Neural cell (in vitro differentiated cells): ENCODE results near the gene TMEM176B. TPM values are rescaled to one million over a fixed set of nuclear protein-coding genes. Genes with fewer than 3 reads are reported as not detected.

Experiments used
- H2AFZ ChIP-seq: fragments of 200-600, 300-800 bp; sonication (generic), shearing (Covaris generic); 2 replicates; pipeline ENCODE4 v1.6.0; 2014; ENCODE audit warnings: low read depth, mild to moderate bottlenecking, antibody characterized with exemption, low read length, moderate library complexity
- H3F3A ChIP-seq: fragments of 200-600 bp; shearing (Covaris generic); 2 replicates; pipeline ENCODE4 v1.6.1; 2016; ENCODE audit warnings: mild to moderate bottlenecking, moderate library complexity, mixed read lengths, antibody characterized with exemption, low read length; ENCODE audit not compliant: insufficient read depth, poor library complexity, severe bottlenecking
- H3K27ac ChIP-seq: fragments of 200-600, 300-800 bp; sonication (generic), shearing (Covaris generic); 2 replicates; pipeline ENCODE4 v1.5.1; 2014; ENCODE audit warnings: mild to moderate bottlenecking, low read length, moderate library complexity
- H3K27me3 ChIP-seq: fragments of 300-800, 200-600 bp; sonication (generic), shearing (Covaris generic); 2 replicates; pipeline ENCODE4 v1.6.0; 2014; ENCODE audit warnings: mild to moderate bottlenecking, low read depth, low read length, moderate library complexity; ENCODE audit not compliant: insufficient read depth
- H3K36me3 ChIP-seq: fragments of 300-800, 200-600 bp; sonication (generic), shearing (Covaris generic); 2 replicates; pipeline ENCODE4 v1.5.1; 2014; ENCODE audit warnings: mild to moderate bottlenecking, antibody characterized with exemption, low read length, moderate library complexity; ENCODE audit not compliant: insufficient read depth
- H3K4me2 ChIP-seq: fragments of 300-800, 200-600 bp; sonication (generic), shearing (Covaris generic); 2 replicates; pipeline ENCODE4 v1.6.0; 2014; ENCODE audit warnings: mild to moderate bottlenecking, low read length
- H3K4me3 ChIP-seq: fragments of 300-800, 200-600 bp; sonication (generic), shearing (Covaris generic); 2 replicates; pipeline ENCODE4 v1.5.1; 2014; ENCODE audit warnings: mild to moderate bottlenecking, low read length, moderate library complexity
- H3K79me2 ChIP-seq: fragments of 200-600 bp; shearing (Covaris generic); replicated peaks from 2 replicates; pipeline ENCODE4 v1.6.0; 2014; ENCODE audit warnings: mild to moderate bottlenecking, low read length, moderate library complexity; ENCODE audit not compliant: insufficient read depth
- H3K9ac ChIP-seq: fragments of 300-800, 200-600 bp; sonication (generic), shearing (Covaris generic); 2 replicates; pipeline ENCODE4 v1.6.1; 2016; ENCODE audit warnings: mild to moderate bottlenecking, low read length, mixed read lengths
- H3K9me2 ChIP-seq: fragments of 200-600 bp; shearing (Covaris generic); 2 replicates; pipeline ENCODE4 v1.6.1; 2016; ENCODE audit warnings: mild to moderate bottlenecking, low read length, mixed read lengths; ENCODE audit not compliant: insufficient read depth
- H3K9me3 ChIP-seq: fragments of 200-600, 300-800 bp; sonication (generic), shearing (Covaris generic); 2 replicates; pipeline ENCODE4 v1.6.1; 2016; ENCODE audit warnings: mild to moderate bottlenecking, mixed run types, low read length, moderate library complexity, mixed read lengths
- H4K20me1 ChIP-seq: fragments of 200-600 bp; shearing (Covaris generic); 2 replicates; pipeline ENCODE4 v1.6.1; 2016; ENCODE audit warnings: mild to moderate bottlenecking, mixed run types; ENCODE audit not compliant: insufficient read depth
- EP300 ChIP-seq: fragments of 450-650 bp; conservative IDR thresholded peaks from 2 replicates; pipeline ENCODE4 v1.6.1; 2014; ENCODE audit warnings: antibody characterized with exemption, mild to moderate bottlenecking, moderate library complexity; ENCODE audit not compliant: poor library complexity, severe bottlenecking
- EZH2 ChIP-seq: fragments of 200-600, 300-800 bp; shearing (Covaris generic), sonication (generic); IDR thresholded peaks from 2 replicates; pipeline ENCODE4 v1.6.1; 2014; ENCODE audit warnings: antibody characterized with exemption, low read length, borderline replicate concordance, mild to moderate bottlenecking; ENCODE audit not compliant: insufficient read depth, poor library complexity, severe bottlenecking
- MXI1 ChIP-seq: fragments of 450-650 bp; conservative IDR thresholded peaks from 2 replicates; pipeline ENCODE4 v1.6.1; 2014; ENCODE audit warnings: antibody characterized with exemption, mild to moderate bottlenecking; ENCODE audit not compliant: poor library complexity, severe bottlenecking
- POLR2AphosphoS5 ChIP-seq: IDR thresholded peaks from 2 replicates; pipeline ENCODE4 v1.6.1; 2012
- RAD21 ChIP-seq: fragments of 450-650 bp; conservative IDR thresholded peaks from 2 replicates; pipeline ENCODE4 v1.6.1; 2014; ENCODE audit warnings: antibody characterized with exemption, mild to moderate bottlenecking, moderate library complexity
- REST ChIP-seq: IDR thresholded peaks from 2 replicates; pipeline ENCODE4 v1.6.1; 2012; ENCODE audit warnings: borderline replicate concordance
- SMC3 ChIP-seq: fragments of 450-650 bp; conservative IDR thresholded peaks from 2 replicates; pipeline ENCODE4 v1.6.1; 2014; ENCODE audit warnings: antibody characterized with exemption, mild to moderate bottlenecking, moderate library complexity; ENCODE audit not compliant: poor library complexity
- TAF1 ChIP-seq: IDR thresholded peaks from 2 replicates; pipeline ENCODE4 v1.6.1; 2012; ENCODE audit warnings: low read depth
- polyA plus RNA-seq: library from polyadenylated mRNA; depleted of rRNA; stranded (reverse); fragments of >200 nt; gene quantifications from 2 replicates; pipeline ENCODE4 v1.2.3, GENCODE V29; 2014
- TF ChIP-seq, protein P1 (sequence below): fragments of 450-650 bp; IDR thresholded peaks from 2 replicates; pipeline ENCODE4 v1.5.1; 2014; ENCODE audit warnings: antibody characterized with exemption, mild to moderate bottlenecking, moderate library complexity; ENCODE audit not compliant: poor library complexity, severe bottlenecking

Gene TMEM176B
- polyA plus RNA-seq, 1 donor from 2014 or later = 1.9 TPM

- Histone ChIP-seq H2AFZ (no peak overlapping the region), H3K9me2 (no peaks in the 10 kb centered on the region), H3F3A (no peaks in the 10 kb centered on the region), H3K4me2 (no peak overlapping the region), H3K4me3 (no peak overlapping the region), H3K27me3 (no peaks in the 10 kb centered on the region), H3K27ac (no peak overlapping the region), H3K9me3 (no peaks in the 10 kb centered on the region), H4K20me1 (no peaks in the 10 kb centered on the region), H3K36me3 (no peaks in the 10 kb centered on the region), H3K79me2 (no peaks in the 10 kb centered on the region), H3K9ac (no peak overlapping the region)
- TF ChIP-seq EZH2 = no peak
- no peak for TF ChIP-seq SMC3
- TF ChIP-seq POLR2AphosphoS5 = no peak
- no peak for TF ChIP-seq MXI1
- no peak for TF ChIP-seq REST
- no peak for TF ChIP-seq RAD21
- TF ChIP-seq, protein P1, sequence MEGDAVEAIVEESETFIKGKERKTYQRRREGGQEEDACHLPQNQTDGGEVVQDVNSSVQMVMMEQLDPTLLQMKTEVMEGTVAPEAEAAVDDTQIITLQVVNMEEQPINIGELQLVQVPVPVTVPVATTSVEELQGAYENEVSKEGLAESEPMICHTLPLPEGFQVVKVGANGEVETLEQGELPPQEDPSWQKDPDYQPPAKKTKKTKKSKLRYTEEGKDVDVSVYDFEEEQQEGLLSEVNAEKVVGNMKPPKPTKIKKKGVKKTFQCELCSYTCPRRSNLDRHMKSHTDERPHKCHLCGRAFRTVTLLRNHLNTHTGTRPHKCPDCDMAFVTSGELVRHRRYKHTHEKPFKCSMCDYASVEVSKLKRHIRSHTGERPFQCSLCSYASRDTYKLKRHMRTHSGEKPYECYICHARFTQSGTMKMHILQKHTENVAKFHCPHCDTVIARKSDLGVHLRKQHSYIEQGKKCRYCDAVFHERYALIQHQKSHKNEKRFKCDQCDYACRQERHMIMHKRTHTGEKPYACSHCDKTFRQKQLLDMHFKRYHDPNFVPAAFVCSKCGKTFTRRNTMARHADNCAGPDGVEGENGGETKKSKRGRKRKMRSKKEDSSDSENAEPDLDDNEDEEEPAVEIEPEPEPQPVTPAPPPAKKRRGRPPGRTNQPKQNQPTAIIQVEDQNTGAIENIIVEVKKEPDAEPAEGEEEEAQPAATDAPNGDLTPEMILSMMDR = no peak
Measured at GRCh38 chr7:150753239-150753638, 46.9 kb downstream of the TMEM176B start.

DNA sequence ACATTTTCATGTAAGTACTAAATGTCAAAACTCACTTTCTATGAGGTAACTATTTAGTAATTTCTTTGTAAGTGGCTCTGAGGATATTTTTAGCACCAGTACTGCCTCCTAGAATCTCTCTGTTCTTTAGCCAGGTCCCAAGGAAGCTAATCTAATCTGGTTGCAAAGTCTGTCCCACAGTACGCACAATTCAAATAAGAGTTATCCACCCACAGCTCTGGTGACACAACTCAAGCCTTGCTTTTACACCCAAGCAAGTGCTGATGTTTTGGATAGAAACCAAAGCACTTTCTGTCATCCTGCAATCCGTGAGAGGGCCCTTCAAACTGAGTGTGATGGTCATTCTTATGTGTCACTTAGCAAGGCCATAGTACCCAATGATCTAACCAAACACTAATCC is 48.5 kb downstream of the TMEM176B start:
- Histone ChIP-seq H3K4me2 (no peak overlapping the region), H3F3A (no peaks in the 10 kb centered on the region), H3K9me3 (no peaks in the 10 kb centered on the region), H4K20me1 (no peaks in the 10 kb centered on the region), H3K9me2 (no peaks in the 10 kb centered on the region), H3K9ac (no peak overlapping the region), H3K27me3 (no peaks in the 10 kb centered on the region), H3K79me2 (no peaks in the 10 kb centered on the region), H3K27ac (no peak overlapping the region), H3K4me3 (no peak overlapping the region), H3K36me3 (no peaks in the 10 kb centered on the region), H2AFZ (no peak overlapping the region)
- TF ChIP-seq TAF1 = no peak
- no peak for TF ChIP-seq SMC3
- no peak for TF ChIP-seq EP300
- no peak for TF ChIP-seq EZH2
- TF ChIP-seq MXI1 = no peak
- TF ChIP-seq RAD21 = no peak
- TF ChIP-seq POLR2AphosphoS5 = no peak
- no peak for TF ChIP-seq REST
- TF ChIP-seq, protein P1 = no peak
